NCI-H1105 treated with DMSO at 0.1 percent for 48 hours (cell line): Measurements from ENCODE around the gene NT5M.
A peak's percentile ranks its signal among the peaks of the same experiment; 100 is the strongest.
"Not testable (repeated sequence)": the region's sequence is repeated elsewhere in the genome, so short reads cannot be mapped to it uniquely, and the experiment has no call there.

Experiments
- DNase-seq: peaks from one replicate; lab custom pipeline; 2025; lab: John Stamatoyannopoulos, UW

Gene NT5M

GRCh38 chr17:17377071-17377967, 74.1 kb downstream of the NT5M start:
- DNase-seq = no peak

GRCh38 chr17:17379197-17379991, 76.2 kb downstream of the NT5M start:
- DNase-seq = no peak

- DNase-seq = no peak
Measured at GRCh38 chr17:17380145-17380925, 77.2 kb downstream of the NT5M start.

GRCh38 chr17:17381446-17382064, 78.4 kb downstream of the NT5M start:
- DNase-seq = no peak

- no peak for DNase-seq
Measured at GRCh38 chr17:17382065-17382459, 78.9 kb downstream of the NT5M start.

GRCh38 chr17:17382971-17383370, 79.8 kb downstream of the NT5M start:
- no peak for DNase-seq

- DNase-seq = not testable (repeated sequence)
Measured at GRCh38 chr17:17383431-17384290, 80.5 kb downstream of the NT5M start.

- no peak for DNase-seq
Measured at GRCh38 chr17:17384291-17384615, 81.1 kb downstream of the NT5M start.

- no peak for DNase-seq
Measured at GRCh38 chr17:17384961-17385360, 81.8 kb downstream of the NT5M start.

- DNase-seq = no peak
Measured at GRCh38 chr17:17385491-17385890, 82.3 kb downstream of the NT5M start.

GRCh38 chr17:17386094-17386800, 83.1 kb downstream of the NT5M start:
- DNase-seq = no peak

- DNase-seq = no peak
Measured at GRCh38 chr17:17387017-17387497, 83.9 kb downstream of the NT5M start.

- DNase-seq = peak; percentile 58
Measured at GRCh38 chr17:17387498-17388362, 84.6 kb downstream of the NT5M start.

- DNase-seq = no peak
Measured at GRCh38 chr17:17388657-17389496, 85.7 kb downstream of the NT5M start.

GRCh38 chr17:17391668-17392370, 88.6 kb downstream of the NT5M start:
- no peak for DNase-seq

- DNase-seq = no peak
Measured at GRCh38 chr17:17393976-17394375, 90.8 kb downstream of the NT5M start.

GRCh38 chr17:17394494-17394893, 91.3 kb downstream of the NT5M start:
- no peak for DNase-seq
